Left renal cortex interstitium (tissue), 4 donors: ENCODE data around the gene HPCA. TPM values are rescaled to one million over a fixed set of nuclear protein-coding genes. Genes with fewer than 3 reads are reported as not detected.
A peak's percentile ranks its signal among the peaks of the same experiment; 100 is the strongest.

ENCODE experiments used
- DNase-seq, 4 donors: peaks; one replicate each; pipeline ENCODE4 v3.0.0-alpha.2; 2013; ENCODE audit warnings: low read depth in 4 of 4, low spot score in 2 of 4, missing footprints in 1 of 4
- polyA plus RNA-seq, 4 donors: library from polyadenylated mRNA; unstranded; fragments of 120-200 nt; gene quantifications; one replicate each; pipeline ENCODE4 v1.2.1, GENCODE V29; 2013; ENCODE audit not compliant: insufficient read length in 4 of 4

HPCA gene
- polyA plus RNA-seq, 4 donors: 0.48 to 0.95 (median 0.58) TPM

- peak in 2 of 4 donors; percentile 34 to 50 for DNase-seq
Measured at GRCh38 chr1:32870615-32871363, 15.5 kb upstream of the HPCA start, which contains the start of gene FNDC5. Gene FNDC5, minus strand, starts transcription at chr1:32870912.

- DNase-seq: no peak
Measured at GRCh38 chr1:32871364-32872191, 14.7 kb upstream of the HPCA start.

GRCh38 chr1:32872192-32872460 lies 14.2 kb upstream of the HPCA start:
- no peak for DNase-seq

- DNase-seq: no peak
Measured at GRCh38 chr1:32873484-32873883, 12.8 kb upstream of the HPCA start.

- no peak for DNase-seq
Measured at GRCh38 chr1:32874860-32875752, 11.2 kb upstream of the HPCA start.

- DNase-seq: no peak
Measured at GRCh38 chr1:32876341-32877210, 9.7 kb upstream of the HPCA start.

GRCh38 chr1:32877211-32878110 lies 8.8 kb upstream of the HPCA start:
- DNase-seq: no peak

GRCh38 chr1:32878183-32878582 lies 8.1 kb upstream of the HPCA start:
- DNase-seq: no peak

- DNase-seq: no peak
Measured at GRCh38 chr1:32878637-32879041, 7.7 kb upstream of the HPCA start.

GRCh38 chr1:32881291-32881690 lies 5.0 kb upstream of the HPCA start:
- DNase-seq: no peak

- no peak for DNase-seq
Measured at GRCh38 chr1:32881871-32882850, 4.1 kb upstream of the HPCA start.

GRCh38 chr1:32883338-32884031 lies 2.8 kb upstream of the HPCA start:
- DNase-seq: no peak

GRCh38 chr1:32884032-32884372 lies 2.3 kb upstream of the HPCA start:
- DNase-seq: no peak

GRCh38 chr1:32884726-32885125 lies 1.6 kb upstream of the HPCA start:
- DNase-seq: no peak

GRCh38 chr1:32885676-32886003 lies 651 bp upstream of the HPCA start:
- DNase-seq: no peak

GRCh38 chr1:32886828-32887414 lies 630 bp downstream of the HPCA start:
- no peak for DNase-seq

GRCh38 chr1:32887623-32888022 lies 1.3 kb downstream of the HPCA start:
- no peak for DNase-seq
